SKM-1 (cell line): ENCODE measurements around the gene CTXN1.
"Not testable (repeated sequence)": the region's sequence is repeated elsewhere in the genome, so short reads cannot be mapped to it uniquely, and the experiment has no call there.

Source experiments
- DNase-seq: peaks from one replicate; lab custom pipeline; 2025; ENCODE audit not compliant: unreplicated experiment; lab: John Stamatoyannopoulos, UW

The CTXN1 gene

GRCh38 chr19:7947939-7948338 is 22.0 kb upstream of the CTXN1 start:
- no peak for DNase-seq

GRCh38 chr19:7944177-7944761 is 18.3 kb upstream of the CTXN1 start:
- peak; percentile 79 for DNase-seq

GRCh38 chr19:7943444-7944176 is 17.7 kb upstream of the CTXN1 start, which contains the start of gene TIMM44:
Gene TIMM44, minus strand, starts transcription at chr19:7943666. Its CDS starts 15 bp downstream, at chr19:7943651.
- DNase-seq: peak; percentile 99

- no peak for DNase-seq
Measured at GRCh38 chr19:7942981-7943443, 17.1 kb upstream of the CTXN1 start.

- no peak for DNase-seq
Measured at GRCh38 chr19:7941895-7942596, 16.1 kb upstream of the CTXN1 start.

GRCh38 chr19:7940841-7941240 is 14.9 kb upstream of the CTXN1 start:
- no peak for DNase-seq

- DNase-seq: no peak
Measured at GRCh38 chr19:7934766-7935165, 8.8 kb upstream of the CTXN1 start.

GRCh38 chr19:7933828-7934725 is 8.1 kb upstream of the CTXN1 start:
- no peak for DNase-seq

GRCh38 chr19:7933411-7933810 is 7.5 kb upstream of the CTXN1 start:
- no peak for DNase-seq

- DNase-seq: no peak
Measured at GRCh38 chr19:7932930-7933300, 7.0 kb upstream of the CTXN1 start.

GRCh38 chr19:7932276-7932929 is 6.5 kb upstream of the CTXN1 start:
- DNase-seq: no peak

GRCh38 chr19:7931221-7932061 is 5.5 kb upstream of the CTXN1 start:
- no peak for DNase-seq

GRCh38 chr19:7930765-7931164 is 4.8 kb upstream of the CTXN1 start:
- DNase-seq: no peak

- not testable (repeated sequence) for DNase-seq
Measured at GRCh38 chr19:7930030-7930429, 4.1 kb upstream of the CTXN1 start.

- DNase-seq: no peak
Measured at GRCh38 chr19:7928741-7929701, 3.1 kb upstream of the CTXN1 start.

- DNase-seq: no peak
Measured at GRCh38 chr19:7928334-7928706, 2.4 kb upstream of the CTXN1 start.

- DNase-seq: no peak
Measured at GRCh38 chr19:7927605-7928333, 1.8 kb upstream of the CTXN1 start.
